Activated CD4-positive, alpha-beta T cell treated with anti-CD3 and anti-CD28 coated beads, Interleukin-2, amount 50 U/mL, for 48 hours (primary cell): ENCODE data around the gene SMIM20.
A peak's percentile ranks its signal among the peaks of the same experiment; 100 is the strongest.
"Not testable (repeated sequence)": the region's sequence is repeated elsewhere in the genome, so short reads cannot be mapped to it uniquely, and the experiment has no call there.

ENCODE experiments used
- DNase-seq, 2 experiments: peaks; one replicate each; pipeline ENCODE4 v3.0.0-alpha.2; 2020

The SMIM20 gene

GRCh38 chr4:25892796-25893195, 21.2 kb upstream of the SMIM20 start:
- DNase-seq = no peak

GRCh38 chr4:25896776-25897539, 17.1 kb upstream of the SMIM20 start:
- no peak for DNase-seq

GRCh38 chr4:25900310-25900709, 13.7 kb upstream of the SMIM20 start:
- no peak for DNase-seq

- DNase-seq = no peak
Observed at GRCh38 chr4:25901030-25901430, 13.0 kb upstream of the SMIM20 start.

- DNase-seq = no peak
Observed at GRCh38 chr4:25903900-25904747, 9.9 kb upstream of the SMIM20 start.

- no peak for DNase-seq
Observed at GRCh38 chr4:25904748-25905082, 9.3 kb upstream of the SMIM20 start.

GRCh38 chr4:25905371-25905770, 8.6 kb upstream of the SMIM20 start:
- no peak for DNase-seq

- not testable (repeated sequence) for DNase-seq
Observed at GRCh38 chr4:25906113-25906512, 7.9 kb upstream of the SMIM20 start.

GRCh38 chr4:25908491-25908901, 5.5 kb upstream of the SMIM20 start:
- no peak for DNase-seq

GRCh38 chr4:25911356-25911755, 2.7 kb upstream of the SMIM20 start:
- no peak for DNase-seq

GRCh38 chr4:25913056-25913850, 767 bp upstream of the SMIM20 start:
- peak; percentile 26 to 41 for DNase-seq

GRCh38 chr4:25914670-25915352, 791 bp downstream of the SMIM20 start:
- DNase-seq = no peak

GRCh38 chr4:25915353-25915705, 1.3 kb downstream of the SMIM20 start:
- DNase-seq = no peak

GRCh38 chr4:25916870-25917269, 2.9 kb downstream of the SMIM20 start:
- no peak for DNase-seq

- DNase-seq = no peak
Observed at GRCh38 chr4:25919676-25920075, 5.7 kb downstream of the SMIM20 start.

GRCh38 chr4:25921922-25922321, 7.9 kb downstream of the SMIM20 start:
- DNase-seq = no peak

- no peak for DNase-seq
Observed at GRCh38 chr4:25922812-25923369, 8.9 kb downstream of the SMIM20 start.

- DNase-seq = no peak
Observed at GRCh38 chr4:25923745-25924144, 9.7 kb downstream of the SMIM20 start.

- DNase-seq = peak; percentile 41 to 56
Observed at GRCh38 chr4:25925486-25926201, 11.6 kb downstream of the SMIM20 start.

GRCh38 chr4:25926462-25926861, 12.4 kb downstream of the SMIM20 start:
- DNase-seq = peak in 1 of 2 experiments; percentile 13

GRCh38 chr4:25927361-25928195, 13.6 kb downstream of the SMIM20 start:
- no peak for DNase-seq
